HUES48 (cell line): Measurements from ENCODE around the gene DDAH1.

Experiments
- H3K27ac ChIP-seq: one replicate; pipeline ENCODE4 v1.7.0; 2013; ENCODE audit warnings: low read depth, low read length, inconsistent platforms
- H3K27me3 ChIP-seq: 2 replicates; pipeline ENCODE4 v1.6.1; 2013; ENCODE audit warnings: mild to moderate bottlenecking, low read length; ENCODE audit not compliant: control insufficient read depth, insufficient read depth
- H3K36me3 ChIP-seq: 2 replicates; pipeline ENCODE4 v1.6.1; 2013; ENCODE audit warnings: low read length; ENCODE audit not compliant: control insufficient read depth, insufficient read depth
- H3K4me1 ChIP-seq: 2 replicates; pipeline ENCODE4 v1.6.1; 2013; ENCODE audit warnings: mild to moderate bottlenecking, low read length; ENCODE audit not compliant: control insufficient read depth, insufficient read depth
- H3K4me3 ChIP-seq: 2 replicates; pipeline ENCODE4 v1.5.1; 2013; ENCODE audit warnings: mild to moderate bottlenecking, low read depth, low read length
- H3K9ac ChIP-seq: 2 replicates; pipeline ENCODE4 v1.6.1; 2013; ENCODE audit warnings: mild to moderate bottlenecking, low read depth, low read length, moderate library complexity
- H3K9me3 ChIP-seq: 2 replicates; pipeline ENCODE4 v1.6.1; 2013; ENCODE audit warnings: low read length; ENCODE audit not compliant: control insufficient read depth, insufficient read depth

Gene DDAH1

GRCh38 chr1:85459290-85459689, 5.7 kb downstream of the DDAH1 start:
- peaks cover 15% of the 10 kb centered on the region; the same call in 1 of the 2 replicates for H3K4me1 ChIP-seq
- peaks cover 16% of the 10 kb centered on the region for H3K27me3 ChIP-seq
- H3K36me3 ChIP-seq, result no peaks in the 10 kb centered on the region
- H3K9ac ChIP-seq, result no peak overlapping the region
- H3K27ac ChIP-seq, result no peak overlapping the region
- H3K4me3 ChIP-seq, result no peak overlapping the region
- H3K9me3 ChIP-seq, result no peaks in the 10 kb centered on the region

GRCh38 chr1:85454214-85454613, 10.7 kb downstream of the DDAH1 start:
- H3K9me3 ChIP-seq, result no peaks in the 10 kb centered on the region
- no peak overlapping the region for H3K27ac ChIP-seq
- H3K27me3 ChIP-seq, result no peaks in the 10 kb centered on the region
- H3K36me3 ChIP-seq, result no peaks in the 10 kb centered on the region
- no peak overlapping the region for H3K9ac ChIP-seq
- no peak overlapping the region for H3K4me3 ChIP-seq
- H3K4me1 ChIP-seq, result peaks cover 10% of the 10 kb centered on the region; the same call in 1 of the 2 replicates

DNA sequence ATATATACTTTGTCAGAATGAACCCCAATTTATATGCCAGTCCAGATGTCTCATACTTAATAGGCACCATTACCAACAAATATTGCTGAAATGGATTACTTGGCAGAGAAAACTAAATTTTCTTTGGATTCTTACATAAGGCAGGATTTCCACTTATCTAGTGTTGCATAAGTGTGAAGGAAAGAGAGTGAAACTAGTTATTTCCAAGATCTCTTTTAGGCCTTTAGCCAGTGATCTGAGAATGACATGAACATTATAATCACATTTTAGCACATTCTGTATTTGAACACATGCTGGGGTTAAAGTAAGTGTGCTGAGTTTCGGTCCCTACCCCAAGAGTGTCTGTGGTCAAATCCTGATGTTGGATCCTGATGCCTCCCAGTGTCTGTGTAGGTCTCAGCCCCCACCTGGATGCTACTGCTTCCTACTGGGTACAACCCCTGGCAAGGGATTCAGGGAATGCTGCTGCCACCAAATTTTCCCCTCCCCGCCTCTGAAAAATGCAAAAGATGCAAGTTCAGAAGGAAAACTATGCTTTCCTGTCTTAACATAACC, 11.2 kb downstream of the DDAH1 start:
- H3K36me3 ChIP-seq, result no peaks in the 10 kb centered on the region
- no peak overlapping the region for H3K27ac ChIP-seq
- peaks cover 10% of the 10 kb centered on the region; the same call in 1 of the 2 replicates for H3K4me1 ChIP-seq
- H3K27me3 ChIP-seq, result no peaks in the 10 kb centered on the region
- H3K4me3 ChIP-seq, result no peak overlapping the region
- H3K9me3 ChIP-seq, result no peaks in the 10 kb centered on the region
- no peak overlapping the region for H3K9ac ChIP-seq

DNA sequence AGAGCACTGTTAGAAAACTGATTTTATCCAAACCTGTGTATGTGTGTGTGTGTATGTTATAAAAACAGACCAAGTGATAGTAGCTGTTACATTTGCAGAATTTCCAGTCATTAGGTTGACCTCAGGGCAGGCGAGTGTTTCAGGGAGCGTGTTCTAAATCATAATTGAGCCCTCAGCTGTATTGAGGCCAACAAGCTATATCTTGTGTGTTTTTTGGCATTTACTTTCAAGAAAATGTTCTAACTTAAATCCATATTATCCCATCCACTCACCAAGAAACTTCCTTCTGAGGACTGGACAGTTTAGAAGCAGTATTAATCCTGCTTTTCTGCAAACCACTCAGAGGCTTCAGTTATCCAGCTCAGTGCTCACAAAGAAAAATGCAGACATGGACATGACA, 12.0 kb downstream of the DDAH1 start:
- no peak overlapping the region for H3K9ac ChIP-seq
- no peak overlapping the region for H3K27ac ChIP-seq

GRCh38 chr1:85451236-85451830, 13.6 kb downstream of the DDAH1 start:
- H3K4me3 ChIP-seq, result no peak overlapping the region
- H3K4me1 ChIP-seq, result peaks cover 29% of the 10 kb centered on the region
- no peaks in the 10 kb centered on the region for H3K9me3 ChIP-seq
- H3K9ac ChIP-seq, result no peak overlapping the region
- no peaks in the 10 kb centered on the region for H3K36me3 ChIP-seq
- no peaks in the 10 kb centered on the region for H3K27me3 ChIP-seq
- H3K27ac ChIP-seq, result no peak overlapping the region

More for the DNA sequence above, 12.0 kb downstream of the DDAH1 start:
- H3K9me3 ChIP-seq, result no peaks in the 10 kb centered on the region
- no peaks in the 10 kb centered on the region for H3K27me3 ChIP-seq
- peaks cover 14% of the 10 kb centered on the region; the same call in 1 of the 2 replicates for H3K4me1 ChIP-seq
- no peak overlapping the region for H3K4me3 ChIP-seq
- no peaks in the 10 kb centered on the region for H3K36me3 ChIP-seq

GRCh38 chr1:85450832-85451231, 14.1 kb downstream of the DDAH1 start:
- H3K27me3 ChIP-seq, result no peaks in the 10 kb centered on the region
- no peak overlapping the region for H3K27ac ChIP-seq

GRCh38 chr1:85449356-85449755, 15.6 kb downstream of the DDAH1 start:
- no peaks in the 10 kb centered on the region for H3K27me3 ChIP-seq
- no peak overlapping the region for H3K27ac ChIP-seq
- no peaks in the 10 kb centered on the region for H3K9me3 ChIP-seq
- H3K36me3 ChIP-seq, result no peaks in the 10 kb centered on the region
- no peak overlapping the region for H3K4me3 ChIP-seq
- no peak overlapping the region for H3K9ac ChIP-seq
- peaks cover 29% of the 10 kb centered on the region for H3K4me1 ChIP-seq

More at GRCh38 chr1:85450832-85451231, 14.1 kb downstream of the DDAH1 start:
- Histone ChIP-seq H3K4me3 (no peak overlapping the region), H3K9me3 (no peaks in the 10 kb centered on the region), H3K36me3 (no peaks in the 10 kb centered on the region), H3K4me1 (peaks cover 29% of the 10 kb centered on the region), H3K9ac (no peak overlapping the region)

- Histone ChIP-seq H3K4me3 (no peak overlapping the region), H3K36me3 (no peaks in the 10 kb centered on the region), H3K9me3 (no peaks in the 10 kb centered on the region), H3K27me3 (no peaks in the 10 kb centered on the region), H3K4me1 (peaks cover 29% of the 10 kb centered on the region), H3K9ac (no peak overlapping the region), H3K27ac (no peak overlapping the region)
Measured at GRCh38 chr1:85448358-85448757, 16.6 kb downstream of the DDAH1 start.

DNA sequence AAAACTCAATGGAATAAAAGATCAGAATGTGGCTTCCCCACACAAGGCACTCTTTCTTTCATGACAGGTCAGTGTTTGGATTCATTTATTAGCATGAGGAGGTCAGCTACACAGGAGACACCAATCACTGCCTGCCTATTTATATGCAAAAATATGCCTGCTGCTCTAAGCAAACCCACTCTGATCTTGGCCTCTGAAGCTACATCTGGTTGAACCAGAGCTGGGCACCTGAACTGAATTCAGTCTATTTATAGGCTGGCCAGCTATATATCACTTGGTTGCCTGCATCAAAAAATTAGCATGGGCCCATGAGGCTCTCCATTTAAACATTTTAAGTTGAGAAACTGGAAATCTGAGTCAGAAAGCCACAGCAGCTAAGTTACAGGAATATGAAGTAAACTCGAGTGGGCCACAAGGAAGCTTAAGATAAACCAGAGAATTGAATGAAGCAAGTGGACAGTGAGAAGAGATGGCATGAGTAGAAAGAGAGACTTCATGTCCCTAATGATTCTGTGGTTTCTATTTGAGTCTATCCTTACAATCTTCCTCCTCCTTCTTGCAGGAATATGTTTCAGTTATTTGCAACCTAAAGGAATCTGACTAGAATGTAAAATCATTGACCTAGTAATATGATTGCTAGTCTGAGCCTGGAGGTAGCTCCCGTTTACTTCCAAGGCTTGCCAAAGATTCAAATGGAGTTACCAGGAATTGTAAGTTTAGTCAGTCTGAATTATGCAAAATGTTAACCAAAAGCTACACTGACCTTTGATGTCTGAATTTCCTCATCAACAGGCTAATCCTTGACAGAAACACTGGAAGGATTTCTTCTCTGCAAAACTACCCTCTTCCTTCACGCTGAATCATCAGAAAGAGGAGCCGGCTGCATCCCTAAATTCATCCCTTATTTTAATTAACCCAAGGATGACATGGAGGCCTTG, 17.7 kb downstream of the DDAH1 start:
- Histone ChIP-seq H3K9ac (no peak overlapping the region), H3K4me3 (no peak overlapping the region), H3K4me1 (peaks cover 29% of the 10 kb centered on the region)

GRCh38 chr1:85445906-85446305, 19.1 kb downstream of the DDAH1 start:
- Histone ChIP-seq H3K9ac (no peak overlapping the region), H3K27ac (no peak overlapping the region), H3K4me1 (peaks cover 20% of the 10 kb centered on the region), H3K27me3 (no peaks in the 10 kb centered on the region), H3K36me3 (no peaks in the 10 kb centered on the region), H3K4me3 (no peak overlapping the region), H3K9me3 (no peaks in the 10 kb centered on the region)

More for the DNA sequence above, 17.7 kb downstream of the DDAH1 start:
- H3K27ac ChIP-seq, result no peak overlapping the region
- H3K36me3 ChIP-seq, result no peaks in the 10 kb centered on the region
- no peaks in the 10 kb centered on the region for H3K27me3 ChIP-seq
- H3K9me3 ChIP-seq, result no peaks in the 10 kb centered on the region

GRCh38 chr1:85444381-85444780, 20.6 kb downstream of the DDAH1 start:
- Histone ChIP-seq H3K27ac (no peak overlapping the region), H3K4me1 (peaks cover 23% of the 10 kb centered on the region), H3K27me3 (no peaks in the 10 kb centered on the region), H3K4me3 (no peak overlapping the region), H3K36me3 (no peaks in the 10 kb centered on the region), H3K9ac (no peak overlapping the region), H3K9me3 (no peaks in the 10 kb centered on the region)
